OCI-LY1 (cell line): ENCODE data around the gene TRIM45.

Experiments
- H2AFZ ChIP-seq: fragments of 200-600 bp; sonication (generic), shearing (Covaris generic); 2 replicates; pipeline ENCODE4 v1.6.0; 2014; ENCODE audit warnings: antibody characterized with exemption, mild to moderate bottlenecking, low read length
- H3F3A ChIP-seq: fragments of 200-600 bp; sonication (generic), shearing (Covaris generic); 2 replicates; pipeline ENCODE4 v1.6.0; 2014; ENCODE audit warnings: mild to moderate bottlenecking, antibody characterized with exemption, low read length, moderate library complexity; ENCODE audit not compliant: insufficient read depth
- H3K27ac ChIP-seq: fragments of 200-600 bp; sonication (generic); 2 replicates; pipeline ENCODE4 v1.5.1; 2014; ENCODE audit warnings: low read length, mixed run types, mild to moderate bottlenecking, low read depth; ENCODE audit not compliant: poor library complexity, severe bottlenecking
- H3K27me3 ChIP-seq: fragments of 200-600 bp; sonication (generic); 2 replicates; pipeline ENCODE4 v1.6.0; 2014; ENCODE audit warnings: antibody characterized with exemption, mild to moderate bottlenecking, low read length, moderate library complexity; ENCODE audit not compliant: insufficient read depth
- H3K36me3 ChIP-seq: fragments of 200-600 bp; sonication (generic); 2 replicates; pipeline ENCODE4 v1.6.1; 2014; ENCODE audit warnings: mild to moderate bottlenecking, antibody characterized with exemption, low read length, moderate library complexity, mixed read lengths; ENCODE audit not compliant: insufficient read depth
- H3K4me1 ChIP-seq: fragments of 200-600 bp; sonication (generic); 2 replicates; pipeline ENCODE4 v1.5.1; 2014; ENCODE audit warnings: mild to moderate bottlenecking, low read length, moderate library complexity; ENCODE audit not compliant: insufficient read depth, severe bottlenecking
- H3K4me2 ChIP-seq: fragments of 200-600 bp; sonication (generic), shearing (Covaris generic); 2 replicates; pipeline ENCODE4 v1.6.1; 2014; ENCODE audit warnings: low read length
- H3K4me3 ChIP-seq: fragments of 200-600 bp; sonication (generic); 2 replicates; pipeline ENCODE4 v1.5.1; 2014; ENCODE audit warnings: low read length, low read depth, mild to moderate bottlenecking, mixed read lengths; ENCODE audit not compliant: poor library complexity, severe bottlenecking
- H3K79me2 ChIP-seq: fragments of 200-600 bp; shearing (Covaris generic); 2 replicates; pipeline ENCODE4 v1.6.1; 2016; ENCODE audit warnings: mixed run types, low read length, mixed read lengths; ENCODE audit not compliant: insufficient read depth
- H3K9ac ChIP-seq: fragments of 200-600 bp; sonication (generic), shearing (Covaris generic); 2 replicates; pipeline ENCODE4 v1.6.1; 2014; ENCODE audit warnings: mild to moderate bottlenecking, low read length, mixed read lengths
- H3K9me2 ChIP-seq: fragments of 200-600 bp; sonication (generic), shearing (Covaris generic); 2 replicates; pipeline ENCODE4 v1.6.1; 2014; ENCODE audit warnings: low read depth, mild to moderate bottlenecking, low read length, mixed read lengths
- H3K9me3 ChIP-seq: fragments of 200-600 bp; shearing (Covaris generic); 2 replicates; pipeline ENCODE4 v1.6.1; 2014; ENCODE audit warnings: low read length, mixed read lengths
- H4K20me1 ChIP-seq: fragments of 200-600 bp; sonication (generic), shearing (Covaris generic); 2 replicates; pipeline ENCODE4 v1.6.0; 2016; ENCODE audit warnings: mild to moderate bottlenecking, low read length; ENCODE audit not compliant: insufficient read depth
- CTCF ChIP-seq: fragments of 200-600 bp; sonication (generic), shearing (Covaris generic); IDR thresholded peaks from 2 replicates; pipeline ENCODE4 v1.5.1; 2017; ENCODE audit warnings: mild to moderate bottlenecking, antibody characterized with exemption, low read length, moderate library complexity, mixed read lengths
- EZH2 ChIP-seq: fragments of 200-600 bp; sonication (generic), shearing (Covaris generic); IDR thresholded peaks from 2 replicates; pipeline ENCODE4 v1.8.0; 2017; ENCODE audit warnings: borderline replicate concordance, mixed run types, mild to moderate bottlenecking, antibody characterized with exemption, low read length, moderate library complexity, mixed read lengths

TRIM45 gene

GRCh38 chr1:117089996-117090395, 31.6 kb downstream of the TRIM45 start:
- no peaks in the 10 kb centered on the region for H3K79me2 ChIP-seq
- H2AFZ ChIP-seq: no peak overlapping the region
- H3K36me3 ChIP-seq: peaks cover 94% of the 10 kb centered on the region
- TF ChIP-seq EZH2: no peak
- TF ChIP-seq CTCF: no peak
- no peaks in the 10 kb centered on the region for H3K9me2 ChIP-seq
- H3K27ac ChIP-seq: no peak overlapping the region
- H3K4me3 ChIP-seq: no peak overlapping the region
- H3K4me1 ChIP-seq: no peaks in the 10 kb centered on the region
- H3F3A ChIP-seq: no peaks in the 10 kb centered on the region
- no peak overlapping the region for H3K4me2 ChIP-seq
- no peaks in the 10 kb centered on the region for H3K9me3 ChIP-seq
- H3K27me3 ChIP-seq: no peaks in the 10 kb centered on the region
- no peak overlapping the region for H3K9ac ChIP-seq
- H4K20me1 ChIP-seq: no peaks in the 10 kb centered on the region

GRCh38 chr1:117087686-117088085, 33.9 kb downstream of the TRIM45 start:
- peaks cover 92% of the 10 kb centered on the region for H3K36me3 ChIP-seq

GRCh38 chr1:117084231-117084630, 37.3 kb downstream of the TRIM45 start:
- Histone ChIP-seq H3K4me3 (no peak overlapping the region), H3F3A (no peaks in the 10 kb centered on the region), H3K4me2 (no peak overlapping the region), H3K9me3 (no peaks in the 10 kb centered on the region), H2AFZ (no peak overlapping the region), H3K27ac (no peak overlapping the region), H3K79me2 (no peaks in the 10 kb centered on the region), H3K4me1 (no peaks in the 10 kb centered on the region), H3K9ac (no peak overlapping the region), H4K20me1 (no peaks in the 10 kb centered on the region), H3K27me3 (no peaks in the 10 kb centered on the region), H3K9me2 (no peaks in the 10 kb centered on the region), H3K36me3 (peaks cover 92% of the 10 kb centered on the region)
- no peak for TF ChIP-seq EZH2

More at GRCh38 chr1:117087686-117088085, 33.9 kb downstream of the TRIM45 start:
- Histone ChIP-seq H3F3A (no peaks in the 10 kb centered on the region), H3K9ac (no peak overlapping the region), H3K9me3 (no peaks in the 10 kb centered on the region), H3K4me2 (no peak overlapping the region), H3K4me3 (no peak overlapping the region), H3K4me1 (no peaks in the 10 kb centered on the region), H3K27me3 (no peaks in the 10 kb centered on the region), H3K9me2 (no peaks in the 10 kb centered on the region), H3K27ac (no peak overlapping the region), H2AFZ (no peak overlapping the region), H3K79me2 (no peaks in the 10 kb centered on the region), H4K20me1 (no peaks in the 10 kb centered on the region)
- no peak for TF ChIP-seq CTCF
- TF ChIP-seq EZH2: no peak

- no peak overlapping the region for H3K9ac ChIP-seq
- no peaks in the 10 kb centered on the region for H3K27me3 ChIP-seq
- no peaks in the 10 kb centered on the region for H3F3A ChIP-seq
- H3K79me2 ChIP-seq: no peaks in the 10 kb centered on the region
- no peak overlapping the region for H3K4me2 ChIP-seq
- H3K27ac ChIP-seq: no peak overlapping the region
- H4K20me1 ChIP-seq: no peaks in the 10 kb centered on the region
- no peak overlapping the region for H3K4me3 ChIP-seq
- no peaks in the 10 kb centered on the region for H3K9me3 ChIP-seq
- no peak for TF ChIP-seq CTCF
- TF ChIP-seq EZH2: no peak
- no peaks in the 10 kb centered on the region for H3K4me1 ChIP-seq
- peaks cover 97% of the 10 kb centered on the region for H3K36me3 ChIP-seq
- H2AFZ ChIP-seq: no peak overlapping the region
- H3K9me2 ChIP-seq: no peaks in the 10 kb centered on the region
Measured at GRCh38 chr1:117079737-117080136, 41.8 kb downstream of the TRIM45 start.
